ENCODE measurements around the gene LDLRAD4.

LDLRAD4 gene

DNA sequence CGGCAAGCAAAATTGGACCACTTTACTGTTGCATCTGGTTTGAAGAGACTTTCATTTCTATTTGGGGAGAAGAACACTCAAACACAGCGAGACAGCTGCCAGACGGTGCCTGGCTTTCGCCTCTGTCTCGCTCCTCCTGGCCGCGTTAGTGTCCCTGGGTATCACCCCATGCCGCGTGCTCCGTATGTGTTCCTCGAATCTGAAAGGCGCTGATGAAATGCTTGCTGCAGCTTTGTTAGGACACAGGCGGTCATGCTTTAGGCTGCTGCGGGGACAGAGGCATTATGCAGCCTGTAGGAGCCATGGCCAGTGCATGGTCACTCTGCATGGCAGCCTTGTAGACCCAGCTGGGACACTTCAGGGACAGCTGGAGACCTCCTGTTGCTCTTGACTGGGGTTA is 53.9 kb downstream of the LDLRAD4 start:
- no peak overlapping the region for H3K27ac ChIP-seq (ENCODE audit: low read length)
- peaks cover 45% of the 10 kb centered on the region for H3K27me3 ChIP-seq (ENCODE audit: insufficient read depth, low read length)
- H3K4me1 ChIP-seq (ENCODE audit: insufficient read depth, low read length), result peaks cover 16% of the 10 kb centered on the region
- H3K36me3 ChIP-seq (ENCODE audit: insufficient read depth, low read depth, low read length), result no peaks in the 10 kb centered on the region
- H3K4me3 ChIP-seq (ENCODE audit: low read length), result no peak overlapping the region
- no peak overlapping the region for H3K9ac ChIP-seq (ENCODE audit: low read depth, low read length)
- no peaks in the 10 kb centered on the region for H3K9me3 ChIP-seq (ENCODE audit: insufficient read depth, low read depth, low read length)

DNA sequence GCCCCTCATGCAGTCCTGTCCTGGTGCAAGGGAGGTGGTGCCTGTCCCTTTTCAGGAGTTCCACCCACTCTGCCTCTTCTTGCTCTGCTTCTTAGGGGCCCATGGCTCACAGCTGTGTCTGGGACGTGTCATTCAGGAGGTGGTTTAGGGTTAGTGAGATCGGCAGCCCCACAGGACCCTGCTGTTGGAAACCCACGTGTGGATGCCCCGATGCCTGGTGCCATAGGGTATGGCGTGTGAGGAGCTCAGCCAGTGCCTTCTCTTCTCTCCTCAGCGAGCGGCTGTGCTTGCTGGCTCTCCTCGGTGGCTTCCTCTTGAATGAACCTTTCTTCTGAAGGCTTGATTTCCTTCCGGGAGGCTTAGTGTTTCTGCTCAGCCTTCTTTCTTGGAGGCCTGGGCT is 55.2 kb downstream of the LDLRAD4 start:
- H3K27ac ChIP-seq (ENCODE audit: low read length), result no peak overlapping the region
- H3K36me3 ChIP-seq (ENCODE audit: insufficient read depth, low read depth, low read length), result no peaks in the 10 kb centered on the region
- no peak overlapping the region for H3K4me3 ChIP-seq (ENCODE audit: low read length)
- peaks cover 45% of the 10 kb centered on the region for H3K27me3 ChIP-seq (ENCODE audit: insufficient read depth, low read length)
- peaks cover 4% of the 10 kb centered on the region; the same call in 1 of the 2 replicates for H3K4me1 ChIP-seq (ENCODE audit: insufficient read depth, low read length)
- no peak overlapping the region for H3K9ac ChIP-seq (ENCODE audit: low read depth, low read length)
- H3K9me3 ChIP-seq (ENCODE audit: insufficient read depth, low read depth, low read length), result no peaks in the 10 kb centered on the region

DNA sequence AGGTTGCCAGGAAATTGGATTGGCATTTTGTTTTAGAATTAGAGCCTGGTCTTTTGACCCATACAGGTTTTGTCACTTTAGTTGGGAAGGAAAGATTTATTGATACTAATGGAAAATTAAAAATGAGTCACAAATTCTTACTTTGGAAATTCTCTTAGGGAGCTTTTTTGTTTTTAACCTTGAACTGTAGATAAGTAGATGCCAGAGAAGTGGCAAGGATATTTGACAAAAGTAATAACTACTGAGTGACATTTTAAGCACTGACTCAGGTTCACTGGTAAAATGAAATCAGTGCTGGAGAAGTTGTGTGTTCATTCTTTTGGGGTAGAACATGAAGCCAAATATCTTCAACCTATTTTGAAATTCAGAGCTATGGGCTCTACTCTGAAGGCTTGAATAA is 56.5 kb downstream of the LDLRAD4 start:
- Histone ChIP-seq H3K9me3 (ENCODE audit: insufficient read depth, low read depth, low read length) (no peaks in the 10 kb centered on the region), H3K9ac (ENCODE audit: low read depth, low read length) (no peak overlapping the region), H3K27ac (ENCODE audit: low read length) (no peak overlapping the region), H3K27me3 (ENCODE audit: insufficient read depth, low read length) (peaks cover 39% of the 10 kb centered on the region), H3K4me1 (ENCODE audit: insufficient read depth, low read length) (no peaks in the 10 kb centered on the region), H3K4me3 (ENCODE audit: low read length) (no peak overlapping the region), H3K36me3 (ENCODE audit: insufficient read depth, low read depth, low read length) (no peaks in the 10 kb centered on the region)

DNA sequence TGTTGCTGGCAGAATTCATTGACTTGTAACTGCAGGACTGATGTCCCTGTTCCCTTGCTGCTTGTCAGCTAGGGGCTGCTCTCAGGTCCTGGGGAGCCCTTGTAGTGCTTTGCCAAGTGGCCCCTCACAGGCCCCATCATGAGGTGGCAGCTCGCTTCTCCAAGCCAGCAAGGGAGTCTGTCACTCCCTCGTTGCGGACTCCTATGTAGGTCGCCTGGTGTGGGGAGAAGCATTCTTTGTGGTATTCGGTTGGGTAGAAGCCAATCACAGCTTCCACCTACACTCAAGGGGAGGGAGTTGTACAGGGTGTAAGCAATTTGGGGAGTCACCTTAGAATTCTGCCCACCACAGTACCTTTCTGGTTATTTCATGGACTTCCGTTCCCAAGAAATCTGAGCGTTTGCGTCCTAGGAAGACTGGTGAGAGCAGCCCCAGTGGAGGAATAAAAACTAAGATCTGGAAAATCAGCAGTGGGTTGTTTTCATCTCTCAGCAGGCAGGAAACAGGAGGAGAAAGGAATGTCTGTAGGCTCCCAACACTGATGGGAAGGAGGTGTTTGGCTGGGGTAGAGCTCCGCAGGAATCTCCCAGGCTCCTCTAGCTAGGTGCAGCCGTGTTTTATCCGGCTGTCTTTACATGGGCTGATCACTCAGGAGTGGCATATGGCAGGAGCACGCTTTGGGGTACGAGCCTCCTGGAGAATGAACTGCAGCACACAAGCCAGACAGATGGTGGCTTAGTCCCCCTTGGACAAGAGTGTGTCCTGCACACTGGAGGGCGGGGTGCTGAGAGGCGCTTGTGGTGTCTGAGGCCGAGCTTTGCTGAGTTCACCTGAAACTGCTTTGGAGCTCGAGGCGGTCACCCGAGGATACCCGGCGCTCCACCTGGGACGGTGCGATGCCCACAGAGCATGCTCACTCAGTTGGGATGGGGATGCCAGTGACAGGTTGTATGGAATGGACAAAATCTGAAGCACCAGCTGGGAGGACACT is 58.3 kb downstream of the LDLRAD4 start:
- H3K9ac ChIP-seq (ENCODE audit: low read depth, low read length), result no peak overlapping the region
- H3K9me3 ChIP-seq (ENCODE audit: insufficient read depth, low read depth, low read length), result no peaks in the 10 kb centered on the region
- H3K36me3 ChIP-seq (ENCODE audit: insufficient read depth, low read depth, low read length), result no peaks in the 10 kb centered on the region
- H3K27ac ChIP-seq (ENCODE audit: low read length), result no peak overlapping the region
- peaks cover 25% of the 10 kb centered on the region for H3K27me3 ChIP-seq (ENCODE audit: insufficient read depth, low read length)
- H3K4me1 ChIP-seq (ENCODE audit: insufficient read depth, low read length), result peaks cover 2% of the 10 kb centered on the region; the same call in 1 of the 2 replicates
- no peak overlapping the region for H3K4me3 ChIP-seq (ENCODE audit: low read length)

DNA sequence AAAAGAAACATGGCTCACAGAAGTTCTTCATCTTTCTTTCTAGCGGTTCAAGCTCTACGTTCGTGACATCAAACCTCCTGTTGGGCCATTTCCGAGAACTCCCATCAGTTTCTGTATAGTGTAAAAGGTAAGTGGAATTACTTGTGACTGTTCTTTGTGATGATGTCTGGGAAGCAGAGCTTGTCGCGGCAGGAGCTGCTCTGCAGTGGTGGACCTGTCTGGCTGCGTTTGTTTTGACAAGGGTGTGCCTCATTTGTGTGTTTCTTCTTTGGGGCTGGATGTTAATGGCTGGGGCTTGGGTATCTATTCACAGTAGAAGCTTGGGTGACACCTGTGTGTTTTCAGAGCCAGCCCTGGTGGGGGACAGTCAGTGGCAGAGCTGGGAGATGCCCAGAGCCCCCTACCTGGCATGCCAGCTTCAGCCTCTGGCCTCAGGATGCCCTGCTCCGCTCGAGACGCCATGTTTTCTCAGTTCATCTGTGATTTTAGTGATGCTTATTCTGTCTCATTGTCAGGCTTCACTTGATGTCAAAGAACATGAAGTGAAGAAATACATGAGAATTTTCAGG is 59.6 kb downstream of the LDLRAD4 start:
- Histone ChIP-seq H3K9ac (ENCODE audit: low read depth, low read length) (no peak overlapping the region), H3K4me1 (ENCODE audit: insufficient read depth, low read length) (peaks cover 2% of the 10 kb centered on the region; the same call in 1 of the 2 replicates), H3K9me3 (ENCODE audit: insufficient read depth, low read depth, low read length) (no peaks in the 10 kb centered on the region), H3K4me3 (ENCODE audit: low read length) (no peak overlapping the region), H3K27ac (ENCODE audit: low read length) (no peak overlapping the region), H3K27me3 (ENCODE audit: insufficient read depth, low read length) (peaks cover 13% of the 10 kb centered on the region), H3K36me3 (ENCODE audit: insufficient read depth, low read depth, low read length) (no peaks in the 10 kb centered on the region)

DNA sequence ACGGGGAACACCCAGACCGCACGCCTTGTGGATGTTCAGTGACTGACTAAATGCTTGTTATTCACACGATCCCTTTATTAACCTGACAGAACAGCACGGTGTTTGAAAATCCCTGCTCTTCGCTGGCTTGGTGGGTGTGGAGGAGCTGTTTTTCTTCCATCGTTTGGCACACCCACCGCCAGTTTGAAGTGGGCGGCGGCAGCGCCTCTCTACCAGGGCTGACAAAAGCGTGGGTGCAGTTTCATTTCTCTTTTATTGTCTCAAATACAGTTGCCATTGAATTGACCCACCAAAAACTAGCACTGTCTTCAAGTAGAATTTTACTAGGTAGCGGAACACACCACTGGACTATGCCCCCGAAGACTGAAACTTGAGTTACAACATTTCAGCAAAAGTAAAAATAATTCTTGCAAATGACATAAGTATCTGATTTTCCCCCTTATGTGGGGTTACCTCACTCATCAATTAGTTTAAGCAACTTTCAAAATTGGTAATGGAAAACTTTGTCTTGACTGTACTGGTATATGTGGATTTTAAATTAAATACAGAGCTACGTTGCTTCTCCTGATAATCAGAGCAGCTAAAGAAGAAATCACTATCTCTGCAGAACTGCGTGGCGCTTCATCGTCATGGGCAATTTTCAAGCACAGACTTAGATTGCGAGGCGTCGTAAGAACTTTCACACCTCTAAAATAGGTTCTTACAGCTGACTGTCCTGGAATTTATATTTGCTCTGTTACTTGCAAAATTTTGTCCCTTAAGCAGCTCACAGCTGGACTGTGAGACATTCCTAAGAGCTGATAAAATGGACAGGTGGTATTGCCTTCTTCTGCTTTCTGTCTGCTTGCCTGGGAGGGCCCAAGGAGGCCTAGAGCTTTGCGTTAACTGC is 60.9 kb downstream of the LDLRAD4 start:
- Histone ChIP-seq H3K9ac (ENCODE audit: low read depth, low read length) (no peak overlapping the region), H3K27ac (ENCODE audit: low read length) (no peak overlapping the region), H3K36me3 (ENCODE audit: insufficient read depth, low read depth, low read length) (no peaks in the 10 kb centered on the region), H3K27me3 (ENCODE audit: insufficient read depth, low read length) (0 out of 2 replicates have a peak, but pooled peaks cover under 1% of the 10 kb centered on the region), H3K9me3 (ENCODE audit: insufficient read depth, low read depth, low read length) (no peaks in the 10 kb centered on the region), H3K4me3 (ENCODE audit: low read length) (no peak overlapping the region), H3K4me1 (ENCODE audit: insufficient read depth, low read length) (peaks cover 2% of the 10 kb centered on the region; the same call in 1 of the 2 replicates)

DNA sequence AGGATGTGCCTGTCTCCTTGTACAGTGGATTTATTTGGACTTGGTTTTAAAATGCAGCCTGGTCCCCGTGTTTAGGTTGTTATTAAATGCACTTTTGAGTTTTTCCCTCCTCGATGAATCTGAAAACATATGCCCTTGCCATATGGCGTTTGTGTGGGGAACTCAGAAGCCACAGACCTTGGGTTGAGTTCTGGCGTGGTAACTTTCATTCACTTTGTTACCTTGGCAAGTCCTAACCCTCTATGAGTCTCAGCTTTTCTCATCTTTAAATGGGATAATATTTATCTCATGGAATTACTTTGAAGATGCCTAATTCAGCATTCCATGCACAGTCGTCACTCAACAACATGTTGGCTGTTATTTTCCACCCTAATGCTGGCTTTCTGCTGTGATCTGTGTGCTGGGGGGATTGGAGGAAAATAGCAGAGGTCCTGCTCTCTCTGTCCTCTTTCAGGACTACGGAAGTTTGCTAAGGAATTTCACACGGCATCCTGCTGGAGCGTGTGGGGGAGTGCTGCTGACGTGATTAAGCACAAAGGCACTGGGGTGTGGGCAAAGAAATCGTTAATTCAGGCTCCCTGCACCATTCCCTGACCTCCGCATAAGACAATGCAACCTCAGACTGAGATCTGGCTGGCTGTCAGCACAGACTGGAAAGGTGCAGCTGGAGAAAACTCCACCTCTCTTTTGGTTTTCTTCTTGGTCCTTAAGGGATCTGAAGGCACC is 61.7 kb downstream of the LDLRAD4 start:
- H3K9me3 ChIP-seq (ENCODE audit: insufficient read depth, low read depth, low read length), result no peaks in the 10 kb centered on the region
- H3K4me1 ChIP-seq (ENCODE audit: insufficient read depth, low read length), result peaks cover 2% of the 10 kb centered on the region; the same call in 1 of the 2 replicates
- no peak overlapping the region for H3K27ac ChIP-seq (ENCODE audit: low read length)
- H3K27me3 ChIP-seq (ENCODE audit: insufficient read depth, low read length), result no peaks in the 10 kb centered on the region
- H3K36me3 ChIP-seq (ENCODE audit: insufficient read depth, low read depth, low read length), result no peaks in the 10 kb centered on the region
- H3K4me3 ChIP-seq (ENCODE audit: low read length), result no peak overlapping the region
- no peak overlapping the region for H3K9ac ChIP-seq (ENCODE audit: low read depth, low read length)

DNA sequence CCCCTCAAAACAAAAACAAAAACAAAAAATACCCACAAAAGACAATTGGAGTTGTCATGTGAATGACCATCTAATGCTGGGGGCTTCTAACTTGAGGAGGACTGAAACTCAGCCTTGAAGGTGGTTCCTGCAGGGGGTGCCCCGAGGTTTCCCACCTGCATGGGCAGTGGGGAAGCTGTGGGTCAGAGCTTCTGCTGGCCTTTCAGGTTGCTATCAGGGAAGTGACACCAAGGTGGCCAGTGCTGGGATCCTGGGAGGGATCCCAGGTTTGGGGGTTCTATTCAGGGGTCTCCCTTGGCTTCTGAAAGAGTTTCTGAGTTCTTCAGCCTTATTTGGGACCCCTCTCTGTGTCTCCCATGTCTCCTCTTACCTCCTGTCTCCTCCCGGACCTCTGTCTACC is 62.8 kb downstream of the LDLRAD4 start:
- Histone ChIP-seq H3K9me3 (ENCODE audit: insufficient read depth, low read depth, low read length) (no peaks in the 10 kb centered on the region), H3K4me3 (ENCODE audit: low read length) (no peak overlapping the region), H3K9ac (ENCODE audit: low read depth, low read length) (no peak overlapping the region), H3K36me3 (ENCODE audit: insufficient read depth, low read depth, low read length) (no peaks in the 10 kb centered on the region), H3K27ac (ENCODE audit: low read length) (no peak overlapping the region), H3K4me1 (ENCODE audit: insufficient read depth, low read length) (peaks cover 2% of the 10 kb centered on the region; the same call in 1 of the 2 replicates), H3K27me3 (ENCODE audit: insufficient read depth, low read length) (no peaks in the 10 kb centered on the region)

DNA sequence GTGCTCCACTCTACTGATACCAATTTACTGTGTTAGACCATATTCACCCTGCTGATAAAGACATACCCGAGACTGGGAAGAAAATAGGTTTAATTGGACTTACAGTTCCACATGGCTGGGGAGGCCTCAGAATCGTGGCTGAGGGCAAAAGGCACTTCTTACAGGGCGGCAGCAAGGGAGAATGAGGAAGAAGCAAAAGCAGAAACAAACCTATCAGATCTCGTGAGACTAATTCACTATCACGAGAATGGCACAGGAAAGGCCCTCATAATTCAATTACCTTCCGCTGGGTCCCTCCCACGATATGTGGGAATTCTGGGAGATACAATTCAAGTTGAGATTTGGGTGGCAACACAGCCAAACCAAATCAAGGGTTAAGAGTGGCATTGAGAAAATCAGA is 65.2 kb downstream of the LDLRAD4 start:
- no peaks in the 10 kb centered on the region for H3K36me3 ChIP-seq (ENCODE audit: insufficient read depth, low read depth, low read length)
- H3K9me3 ChIP-seq (ENCODE audit: insufficient read depth, low read depth, low read length), result no peaks in the 10 kb centered on the region
- H3K4me3 ChIP-seq (ENCODE audit: low read length), result no peak overlapping the region
- peaks cover 2% of the 10 kb centered on the region; the same call in 1 of the 2 replicates for H3K4me1 ChIP-seq (ENCODE audit: insufficient read depth, low read length)
- no peaks in the 10 kb centered on the region for H3K27me3 ChIP-seq (ENCODE audit: insufficient read depth, low read length)
- no peak overlapping the region for H3K27ac ChIP-seq (ENCODE audit: low read length)
- no peak overlapping the region for H3K9ac ChIP-seq (ENCODE audit: low read depth, low read length)

DNA sequence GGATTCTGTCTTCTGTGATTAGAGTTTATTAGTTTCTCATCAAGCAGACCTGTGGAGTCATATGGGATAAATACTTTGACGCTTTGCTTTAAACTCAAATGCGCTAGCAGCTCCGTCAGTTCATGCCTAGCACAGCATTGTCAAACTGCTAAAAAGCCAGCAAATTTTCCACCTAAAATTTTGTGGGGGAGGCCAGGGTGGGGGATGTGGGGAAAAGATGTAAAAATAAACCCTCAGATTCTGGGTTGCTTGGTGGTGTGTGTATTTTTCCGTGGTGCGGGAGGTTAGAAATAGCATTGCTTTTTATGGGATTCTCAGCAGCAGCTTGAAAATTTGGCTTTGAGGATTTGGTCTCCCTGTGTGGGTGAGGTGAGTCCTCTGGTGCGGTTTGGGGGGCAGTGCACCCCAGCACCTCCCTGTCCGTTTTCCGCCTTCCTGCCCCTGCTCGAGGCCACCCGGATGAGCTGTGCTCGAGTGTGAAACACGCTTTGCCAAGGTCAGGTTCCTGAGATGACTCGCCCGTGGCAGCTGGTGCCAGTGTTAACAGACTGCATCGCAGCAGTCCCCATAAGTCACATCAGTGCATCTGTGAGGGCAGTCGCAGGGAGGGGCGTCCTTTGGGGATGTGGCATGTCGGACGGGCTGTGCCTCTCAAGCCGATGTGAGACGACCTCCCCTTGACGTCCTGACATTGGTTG is 65.9 kb downstream of the LDLRAD4 start:
- Histone ChIP-seq H3K4me1 (ENCODE audit: insufficient read depth, low read length) (peaks cover 2% of the 10 kb centered on the region; the same call in 1 of the 2 replicates), H3K9me3 (ENCODE audit: insufficient read depth, low read depth, low read length) (no peaks in the 10 kb centered on the region), H3K4me3 (ENCODE audit: low read length) (no peak overlapping the region), H3K27ac (ENCODE audit: low read length) (no peak overlapping the region), H3K27me3 (ENCODE audit: insufficient read depth, low read length) (no peaks in the 10 kb centered on the region), H3K9ac (ENCODE audit: low read depth, low read length) (no peak overlapping the region), H3K36me3 (ENCODE audit: insufficient read depth, low read depth, low read length) (no peaks in the 10 kb centered on the region)

Data from iPS-20b (cell line).